Neural cell (in vitro differentiated cells): Measurements from ENCODE around the gene PRKCE. TPM values are rescaled to one million over a fixed set of nuclear protein-coding genes. Genes with fewer than 3 reads are reported as not detected.

Source experiments
- H2AFZ ChIP-seq: fragments of 200-600, 300-800 bp; sonication (generic), shearing (Covaris generic); 2 replicates; pipeline ENCODE4 v1.6.0; 2014; ENCODE audit warnings: low read depth, mild to moderate bottlenecking, antibody characterized with exemption, low read length, moderate library complexity
- H3F3A ChIP-seq: fragments of 200-600 bp; shearing (Covaris generic); 2 replicates; pipeline ENCODE4 v1.6.1; 2016; ENCODE audit warnings: mild to moderate bottlenecking, moderate library complexity, mixed read lengths, antibody characterized with exemption, low read length; ENCODE audit not compliant: insufficient read depth, poor library complexity, severe bottlenecking
- H3K27ac ChIP-seq: fragments of 200-600, 300-800 bp; sonication (generic), shearing (Covaris generic); 2 replicates; pipeline ENCODE4 v1.5.1; 2014; ENCODE audit warnings: mild to moderate bottlenecking, low read length, moderate library complexity
- H3K27me3 ChIP-seq: fragments of 300-800, 200-600 bp; sonication (generic), shearing (Covaris generic); 2 replicates; pipeline ENCODE4 v1.6.0; 2014; ENCODE audit warnings: mild to moderate bottlenecking, low read depth, low read length, moderate library complexity; ENCODE audit not compliant: insufficient read depth
- H3K36me3 ChIP-seq: fragments of 300-800, 200-600 bp; sonication (generic), shearing (Covaris generic); 2 replicates; pipeline ENCODE4 v1.5.1; 2014; ENCODE audit warnings: mild to moderate bottlenecking, antibody characterized with exemption, low read length, moderate library complexity; ENCODE audit not compliant: insufficient read depth
- H3K4me2 ChIP-seq: fragments of 300-800, 200-600 bp; sonication (generic), shearing (Covaris generic); 2 replicates; pipeline ENCODE4 v1.6.0; 2014; ENCODE audit warnings: mild to moderate bottlenecking, low read length
- H3K4me3 ChIP-seq: fragments of 300-800, 200-600 bp; sonication (generic), shearing (Covaris generic); 2 replicates; pipeline ENCODE4 v1.5.1; 2014; ENCODE audit warnings: mild to moderate bottlenecking, low read length, moderate library complexity
- H3K79me2 ChIP-seq: fragments of 200-600 bp; shearing (Covaris generic); replicated peaks from 2 replicates; pipeline ENCODE4 v1.6.0; 2014; ENCODE audit warnings: mild to moderate bottlenecking, low read length, moderate library complexity; ENCODE audit not compliant: insufficient read depth
- H3K9ac ChIP-seq: fragments of 300-800, 200-600 bp; sonication (generic), shearing (Covaris generic); 2 replicates; pipeline ENCODE4 v1.6.1; 2016; ENCODE audit warnings: mild to moderate bottlenecking, low read length, mixed read lengths
- H3K9me2 ChIP-seq: fragments of 200-600 bp; shearing (Covaris generic); 2 replicates; pipeline ENCODE4 v1.6.1; 2016; ENCODE audit warnings: mild to moderate bottlenecking, low read length, mixed read lengths; ENCODE audit not compliant: insufficient read depth
- H3K9me3 ChIP-seq: fragments of 200-600, 300-800 bp; sonication (generic), shearing (Covaris generic); 2 replicates; pipeline ENCODE4 v1.6.1; 2016; ENCODE audit warnings: mild to moderate bottlenecking, mixed run types, low read length, moderate library complexity, mixed read lengths
- H4K20me1 ChIP-seq: fragments of 200-600 bp; shearing (Covaris generic); 2 replicates; pipeline ENCODE4 v1.6.1; 2016; ENCODE audit warnings: mild to moderate bottlenecking, mixed run types; ENCODE audit not compliant: insufficient read depth
- EP300 ChIP-seq: fragments of 450-650 bp; conservative IDR thresholded peaks from 2 replicates; pipeline ENCODE4 v1.6.1; 2014; ENCODE audit warnings: antibody characterized with exemption, mild to moderate bottlenecking, moderate library complexity; ENCODE audit not compliant: poor library complexity, severe bottlenecking
- EZH2 ChIP-seq: fragments of 200-600, 300-800 bp; shearing (Covaris generic), sonication (generic); IDR thresholded peaks from 2 replicates; pipeline ENCODE4 v1.6.1; 2014; ENCODE audit warnings: antibody characterized with exemption, low read length, borderline replicate concordance, mild to moderate bottlenecking; ENCODE audit not compliant: insufficient read depth, poor library complexity, severe bottlenecking
- MXI1 ChIP-seq: fragments of 450-650 bp; conservative IDR thresholded peaks from 2 replicates; pipeline ENCODE4 v1.6.1; 2014; ENCODE audit warnings: antibody characterized with exemption, mild to moderate bottlenecking; ENCODE audit not compliant: poor library complexity, severe bottlenecking
- POLR2AphosphoS5 ChIP-seq: IDR thresholded peaks from 2 replicates; pipeline ENCODE4 v1.6.1; 2012
- RAD21 ChIP-seq: fragments of 450-650 bp; conservative IDR thresholded peaks from 2 replicates; pipeline ENCODE4 v1.6.1; 2014; ENCODE audit warnings: antibody characterized with exemption, mild to moderate bottlenecking, moderate library complexity
- SMC3 ChIP-seq: fragments of 450-650 bp; conservative IDR thresholded peaks from 2 replicates; pipeline ENCODE4 v1.6.1; 2014; ENCODE audit warnings: antibody characterized with exemption, mild to moderate bottlenecking, moderate library complexity; ENCODE audit not compliant: poor library complexity
- TAF1 ChIP-seq: IDR thresholded peaks from 2 replicates; pipeline ENCODE4 v1.6.1; 2012; ENCODE audit warnings: low read depth
- polyA plus RNA-seq: library from polyadenylated mRNA; depleted of rRNA; stranded (reverse); fragments of >200 nt; gene quantifications from 2 replicates; pipeline ENCODE4 v1.2.3, GENCODE V29; 2014
- TF ChIP-seq, protein P1 (sequence below): fragments of 450-650 bp; IDR thresholded peaks from 2 replicates; pipeline ENCODE4 v1.5.1; 2014; ENCODE audit warnings: antibody characterized with exemption, mild to moderate bottlenecking, moderate library complexity; ENCODE audit not compliant: poor library complexity, severe bottlenecking
- TF ChIP-seq, protein P2 (sequence below): IDR thresholded peaks from 2 replicates; pipeline ENCODE4 v1.6.1; 2012; ENCODE audit warnings: borderline replicate concordance

PRKCE gene
- polyA plus RNA-seq, 1 donor from 2014 or later: 5.4 TPM

DNA sequence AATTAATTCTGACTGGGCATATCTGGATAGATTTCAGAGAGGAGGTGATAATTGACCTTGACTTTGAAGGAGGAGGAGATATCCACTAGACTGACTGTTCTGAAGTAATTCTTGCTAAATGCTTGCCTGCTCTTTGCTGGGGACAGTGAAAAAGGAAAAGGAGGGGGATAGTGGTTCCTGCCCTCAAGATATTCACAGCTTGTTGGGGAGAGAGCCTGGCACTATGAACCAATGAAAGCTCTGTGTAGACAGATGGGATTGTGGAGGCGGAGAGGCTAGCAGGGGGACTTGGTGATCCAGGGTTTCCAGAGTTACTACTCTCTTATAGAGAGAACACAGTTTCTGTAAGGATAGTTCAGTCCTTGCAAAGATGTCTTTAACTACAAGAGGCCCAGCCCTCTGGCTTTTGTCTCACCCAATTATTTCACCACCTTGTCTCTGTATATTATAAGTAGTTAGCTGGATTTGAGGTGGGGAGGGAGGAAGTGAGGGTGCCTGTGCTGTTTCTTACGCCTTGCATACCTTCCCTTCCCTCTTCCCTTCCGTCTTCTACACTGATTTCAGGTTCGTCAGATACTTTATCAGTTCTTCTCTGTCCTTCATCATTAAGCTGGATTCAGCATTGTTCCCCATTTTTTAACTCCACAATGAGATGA is 190.4 kb downstream of the PRKCE start:
- Histone ChIP-seq H3K79me2 (no peaks in the 10 kb centered on the region), H3K27me3 (no peaks in the 10 kb centered on the region), H3K9ac (no peak overlapping the region), H3F3A (no peaks in the 10 kb centered on the region), H4K20me1 (no peaks in the 10 kb centered on the region), H3K4me2 (no peak overlapping the region), H3K36me3 (no peaks in the 10 kb centered on the region), H3K4me3 (no peak overlapping the region), H3K9me3 (no peaks in the 10 kb centered on the region), H3K27ac (no peak overlapping the region), H3K9me2 (no peaks in the 10 kb centered on the region), H2AFZ (no peak overlapping the region)
- TF ChIP-seq, protein P1, sequence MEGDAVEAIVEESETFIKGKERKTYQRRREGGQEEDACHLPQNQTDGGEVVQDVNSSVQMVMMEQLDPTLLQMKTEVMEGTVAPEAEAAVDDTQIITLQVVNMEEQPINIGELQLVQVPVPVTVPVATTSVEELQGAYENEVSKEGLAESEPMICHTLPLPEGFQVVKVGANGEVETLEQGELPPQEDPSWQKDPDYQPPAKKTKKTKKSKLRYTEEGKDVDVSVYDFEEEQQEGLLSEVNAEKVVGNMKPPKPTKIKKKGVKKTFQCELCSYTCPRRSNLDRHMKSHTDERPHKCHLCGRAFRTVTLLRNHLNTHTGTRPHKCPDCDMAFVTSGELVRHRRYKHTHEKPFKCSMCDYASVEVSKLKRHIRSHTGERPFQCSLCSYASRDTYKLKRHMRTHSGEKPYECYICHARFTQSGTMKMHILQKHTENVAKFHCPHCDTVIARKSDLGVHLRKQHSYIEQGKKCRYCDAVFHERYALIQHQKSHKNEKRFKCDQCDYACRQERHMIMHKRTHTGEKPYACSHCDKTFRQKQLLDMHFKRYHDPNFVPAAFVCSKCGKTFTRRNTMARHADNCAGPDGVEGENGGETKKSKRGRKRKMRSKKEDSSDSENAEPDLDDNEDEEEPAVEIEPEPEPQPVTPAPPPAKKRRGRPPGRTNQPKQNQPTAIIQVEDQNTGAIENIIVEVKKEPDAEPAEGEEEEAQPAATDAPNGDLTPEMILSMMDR: no peak
- TF ChIP-seq MXI1 (no peak), TAF1 (no peak), SMC3 (no peak), EP300 (no peak), EZH2 (no peak), RAD21 (no peak), POLR2AphosphoS5 (no peak)
- TF ChIP-seq, protein P2, sequence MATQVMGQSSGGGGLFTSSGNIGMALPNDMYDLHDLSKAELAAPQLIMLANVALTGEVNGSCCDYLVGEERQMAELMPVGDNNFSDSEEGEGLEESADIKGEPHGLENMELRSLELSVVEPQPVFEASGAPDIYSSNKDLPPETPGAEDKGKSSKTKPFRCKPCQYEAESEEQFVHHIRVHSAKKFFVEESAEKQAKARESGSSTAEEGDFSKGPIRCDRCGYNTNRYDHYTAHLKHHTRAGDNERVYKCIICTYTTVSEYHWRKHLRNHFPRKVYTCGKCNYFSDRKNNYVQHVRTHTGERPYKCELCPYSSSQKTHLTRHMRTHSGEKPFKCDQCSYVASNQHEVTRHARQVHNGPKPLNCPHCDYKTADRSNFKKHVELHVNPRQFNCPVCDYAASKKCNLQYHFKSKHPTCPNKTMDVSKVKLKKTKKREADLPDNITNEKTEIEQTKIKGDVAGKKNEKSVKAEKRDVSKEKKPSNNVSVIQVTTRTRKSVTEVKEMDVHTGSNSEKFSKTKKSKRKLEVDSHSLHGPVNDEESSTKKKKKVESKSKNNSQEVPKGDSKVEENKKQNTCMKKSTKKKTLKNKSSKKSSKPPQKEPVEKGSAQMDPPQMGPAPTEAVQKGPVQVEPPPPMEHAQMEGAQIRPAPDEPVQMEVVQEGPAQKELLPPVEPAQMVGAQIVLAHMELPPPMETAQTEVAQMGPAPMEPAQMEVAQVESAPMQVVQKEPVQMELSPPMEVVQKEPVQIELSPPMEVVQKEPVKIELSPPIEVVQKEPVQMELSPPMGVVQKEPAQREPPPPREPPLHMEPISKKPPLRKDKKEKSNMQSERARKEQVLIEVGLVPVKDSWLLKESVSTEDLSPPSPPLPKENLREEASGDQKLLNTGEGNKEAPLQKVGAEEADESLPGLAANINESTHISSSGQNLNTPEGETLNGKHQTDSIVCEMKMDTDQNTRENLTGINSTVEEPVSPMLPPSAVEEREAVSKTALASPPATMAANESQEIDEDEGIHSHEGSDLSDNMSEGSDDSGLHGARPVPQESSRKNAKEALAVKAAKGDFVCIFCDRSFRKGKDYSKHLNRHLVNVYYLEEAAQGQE: no peak

DNA sequence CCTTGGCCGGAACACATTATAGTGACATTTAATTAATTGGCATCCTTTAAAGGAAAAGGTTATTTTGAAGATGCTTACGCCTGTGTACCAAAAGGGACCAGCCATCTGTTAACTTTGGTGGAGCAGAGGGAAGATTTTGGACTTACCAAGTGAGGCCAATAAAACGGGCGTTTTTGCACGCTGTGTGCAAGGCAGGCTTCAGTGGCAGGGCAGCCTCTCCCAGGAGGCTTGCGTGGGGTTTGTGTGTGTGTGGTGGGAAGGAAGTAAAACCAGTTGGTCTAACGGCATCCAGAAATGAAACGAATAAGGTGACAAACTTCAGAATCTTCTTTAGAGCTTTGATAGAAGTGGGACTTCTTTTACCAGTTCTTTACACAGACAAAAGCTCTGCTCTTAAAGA is 191.7 kb downstream of the PRKCE start:
- H3K27me3 ChIP-seq: no peaks in the 10 kb centered on the region
- no peaks in the 10 kb centered on the region for H4K20me1 ChIP-seq
- H3K4me2 ChIP-seq: no peak overlapping the region
- TF ChIP-seq EP300 (no peak), TAF1 (no peak), RAD21 (no peak), POLR2AphosphoS5 (no peak), EZH2 (no peak), MXI1 (no peak), SMC3 (no peak)
- TF ChIP-seq, protein P1: no peak
- TF ChIP-seq, protein P2: no peak
- H3K79me2 ChIP-seq: no peaks in the 10 kb centered on the region
- no peaks in the 10 kb centered on the region for H3F3A ChIP-seq
- H3K9me3 ChIP-seq: no peaks in the 10 kb centered on the region
- no peaks in the 10 kb centered on the region for H3K9me2 ChIP-seq
- H2AFZ ChIP-seq: no peak overlapping the region
- no peak overlapping the region for H3K4me3 ChIP-seq
- H3K9ac ChIP-seq: no peak overlapping the region
- no peaks in the 10 kb centered on the region for H3K36me3 ChIP-seq
- no peak overlapping the region for H3K27ac ChIP-seq
